Memory B cell (primary cell): ENCODE data around the gene CTBS.

Source experiments
- ATAC-seq: fragments of 150-1000 bp; cut with Tn5 transposase; 2 replicates; pipeline ENCODE4 v1.10.0; 2021; ENCODE audit warnings: low read depth, mild to moderate bottlenecking, moderate library complexity
- DNase-seq, 2 donors: peaks; one replicate each; pipeline ENCODE4 v3.0.0; 2022; ENCODE audit warnings: low spot score in 2 of 2
- H3K27ac Mint-ChIP-seq: one replicate; pipeline ENCODE4 v1.8.0; 2022; ENCODE audit warnings: mild to moderate bottlenecking, moderate library complexity, mixed read lengths
- H3K27me3 Mint-ChIP-seq: one replicate; pipeline ENCODE4 v1.8.0; 2022; ENCODE audit warnings: mixed read lengths
- H3K36me3 Mint-ChIP-seq: one replicate; pipeline ENCODE4 v1.8.0; 2022; ENCODE audit warnings: mild to moderate bottlenecking, mixed read lengths
- H3K4me1 Mint-ChIP-seq: one replicate; pipeline ENCODE4 v1.8.0; 2022; ENCODE audit warnings: mixed read lengths
- H3K4me3 Mint-ChIP-seq: one replicate; pipeline ENCODE4 v1.8.0; 2022; ENCODE audit warnings: mild to moderate bottlenecking, moderate library complexity, mixed read lengths
- H3K9me3 Mint-ChIP-seq: one replicate; pipeline ENCODE4 v1.8.0; 2022; ENCODE audit warnings: mixed read lengths

The CTBS gene

GRCh38 chr1:84506729-84507453 is 67.3 kb downstream of the CTBS start:
- H3K9me3 Mint-ChIP-seq, result no peaks in the 10 kb centered on the region
- no peak for ATAC-seq
- peak overlapping the region; percentile 94 for H3K27ac Mint-ChIP-seq
- peaks cover 16% of the 10 kb centered on the region for H3K4me1 Mint-ChIP-seq
- no peak for DNase-seq
- H3K36me3 Mint-ChIP-seq, result no peaks in the 10 kb centered on the region
- H3K4me3 Mint-ChIP-seq, result peak overlapping the region; percentile 90
- H3K27me3 Mint-ChIP-seq, result no peaks in the 10 kb centered on the region

GRCh38 chr1:84506002-84506728 is 68.1 kb downstream of the CTBS start, which contains the start of the genes GNG5 and SPATA1:
GNG5 (minus strand) TSS chr1:84506581; CDS start chr1:84506091, 490 bp downstream.
SPATA1 (plus strand) TSS chr1:84506386; CDS start chr1:84516360, 9,974 bp downstream.
- Mint-ChIP-seq H3K9me3 (no peaks in the 10 kb centered on the region), H3K4me1 (peaks cover 22% of the 10 kb centered on the region), H3K36me3 (peaks cover 1% of the 10 kb centered on the region), H3K27ac (peak within 1 kb of the TSS; percentile 94), H3K27me3 (no peaks in the 10 kb centered on the region), H3K4me3 (peak within 1 kb of the TSS; percentile 90)
- DNase-seq, result peak; percentile 93
- ATAC-seq, result peak; percentile 91

GRCh38 chr1:84505493-84506001 is 68.7 kb downstream of the CTBS start:
- peak; percentile 46 for ATAC-seq
- peak overlapping the region; percentile 90 for H3K4me3 Mint-ChIP-seq
- H3K27ac Mint-ChIP-seq, result peak overlapping the region; percentile 94
- no peaks in the 10 kb centered on the region for H3K9me3 Mint-ChIP-seq
- H3K36me3 Mint-ChIP-seq, result peaks cover 3% of the 10 kb centered on the region
- no peaks in the 10 kb centered on the region for H3K27me3 Mint-ChIP-seq
- DNase-seq, result no peak
- peaks cover 24% of the 10 kb centered on the region for H3K4me1 Mint-ChIP-seq

GRCh38 chr1:84504580-84505492 is 69.4 kb downstream of the CTBS start:
- ATAC-seq, result no peak
- peak overlapping the region; percentile 94 for H3K27ac Mint-ChIP-seq
- H3K4me3 Mint-ChIP-seq, result peak overlapping the region; percentile 90
- DNase-seq, result no peak
- H3K4me1 Mint-ChIP-seq, result peaks cover 24% of the 10 kb centered on the region
- peaks cover 3% of the 10 kb centered on the region for H3K36me3 Mint-ChIP-seq
- H3K27me3 Mint-ChIP-seq, result no peaks in the 10 kb centered on the region
- H3K9me3 Mint-ChIP-seq, result no peaks in the 10 kb centered on the region

- H3K27ac Mint-ChIP-seq, result no peak overlapping the region
- no peak overlapping the region for H3K4me3 Mint-ChIP-seq
Observed at GRCh38 chr1:84502927-84503326, 71.3 kb downstream of the CTBS start.

More at GRCh38 chr1:84502927-84503326, 71.3 kb downstream of the CTBS start:
- peaks cover 6% of the 10 kb centered on the region for H3K36me3 Mint-ChIP-seq
- no peaks in the 10 kb centered on the region for H3K9me3 Mint-ChIP-seq
- H3K27me3 Mint-ChIP-seq, result no peaks in the 10 kb centered on the region
- ATAC-seq (no peak), DNase-seq (no peak)
- H3K4me1 Mint-ChIP-seq, result peaks cover 25% of the 10 kb centered on the region
